Retina (tissue), 1 donor: ENCODE data around the gene MSTO1.
A peak's percentile ranks its signal among the peaks of the same experiment; 100 is the strongest.
"Not testable (repeated sequence)": the region's sequence is repeated elsewhere in the genome, so short reads cannot be mapped to it uniquely, and the experiment has no call there.

ENCODE experiments used
- DNase-seq: peaks from one replicate; pipeline ENCODE4 v3.0.0-alpha.2; 2016

The MSTO1 gene

DNA sequence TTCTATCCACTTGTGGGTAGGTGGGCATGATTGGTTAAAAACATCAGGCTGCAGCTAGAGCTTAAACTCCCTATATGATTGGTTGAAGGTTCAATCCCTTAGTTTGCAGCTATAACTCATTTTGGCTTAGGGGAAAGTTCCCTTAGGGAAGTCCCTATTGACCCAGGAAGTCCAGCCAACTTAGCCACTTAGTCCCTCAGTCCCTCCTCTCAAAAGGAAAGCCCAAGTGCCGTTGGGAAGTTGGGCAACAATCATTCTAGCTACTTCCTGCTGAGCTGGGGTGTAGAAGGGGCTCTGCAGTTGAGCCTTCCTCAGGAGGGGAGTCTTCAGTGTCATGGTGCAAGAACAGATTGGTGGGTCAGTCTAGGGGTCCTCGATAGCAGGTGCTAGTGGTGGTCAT, 12.2 kb downstream of the MSTO1 start:
- no peak for DNase-seq

DNA sequence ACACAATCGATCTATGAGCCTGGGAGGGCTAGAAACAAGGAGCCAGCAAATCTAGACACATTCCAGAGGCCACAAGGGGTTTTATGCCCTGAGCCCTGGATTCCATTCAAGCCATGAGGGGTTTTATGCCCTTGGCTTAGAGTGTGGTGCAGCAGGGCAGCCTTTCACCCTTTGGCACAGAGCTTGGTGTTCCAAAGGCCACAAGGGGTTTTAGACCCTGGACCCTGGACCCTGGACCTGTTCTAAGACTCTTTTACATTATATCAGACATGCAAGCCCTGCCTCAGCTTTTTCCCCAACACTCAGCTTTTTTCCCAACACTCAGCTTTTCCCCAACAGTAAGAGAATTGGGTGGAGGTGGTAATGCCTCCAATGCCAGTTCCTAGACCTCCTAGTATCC, 13.3 kb downstream of the MSTO1 start:
- no peak for DNase-seq

DNA sequence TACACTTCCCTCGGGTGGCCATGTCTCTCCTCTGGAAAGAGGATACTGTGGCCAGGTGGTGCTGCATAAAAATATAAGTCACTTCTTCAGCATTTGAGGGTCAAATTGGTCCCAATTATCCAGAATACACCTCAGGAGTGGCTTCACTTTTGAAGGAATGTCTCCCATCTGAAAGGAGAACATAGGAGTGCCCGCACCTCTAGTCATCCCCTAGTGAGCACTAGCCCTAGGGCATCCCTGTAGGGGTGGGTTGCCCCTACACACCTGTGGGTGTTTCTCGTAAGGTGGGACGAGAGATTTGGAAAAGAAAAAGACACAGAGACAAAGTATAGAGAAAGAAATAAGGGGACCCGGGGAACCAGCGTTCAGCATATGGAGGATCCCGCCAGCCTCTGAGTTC, 16.4 kb downstream of the MSTO1 start:
- not testable (repeated sequence) for DNase-seq

DNA sequence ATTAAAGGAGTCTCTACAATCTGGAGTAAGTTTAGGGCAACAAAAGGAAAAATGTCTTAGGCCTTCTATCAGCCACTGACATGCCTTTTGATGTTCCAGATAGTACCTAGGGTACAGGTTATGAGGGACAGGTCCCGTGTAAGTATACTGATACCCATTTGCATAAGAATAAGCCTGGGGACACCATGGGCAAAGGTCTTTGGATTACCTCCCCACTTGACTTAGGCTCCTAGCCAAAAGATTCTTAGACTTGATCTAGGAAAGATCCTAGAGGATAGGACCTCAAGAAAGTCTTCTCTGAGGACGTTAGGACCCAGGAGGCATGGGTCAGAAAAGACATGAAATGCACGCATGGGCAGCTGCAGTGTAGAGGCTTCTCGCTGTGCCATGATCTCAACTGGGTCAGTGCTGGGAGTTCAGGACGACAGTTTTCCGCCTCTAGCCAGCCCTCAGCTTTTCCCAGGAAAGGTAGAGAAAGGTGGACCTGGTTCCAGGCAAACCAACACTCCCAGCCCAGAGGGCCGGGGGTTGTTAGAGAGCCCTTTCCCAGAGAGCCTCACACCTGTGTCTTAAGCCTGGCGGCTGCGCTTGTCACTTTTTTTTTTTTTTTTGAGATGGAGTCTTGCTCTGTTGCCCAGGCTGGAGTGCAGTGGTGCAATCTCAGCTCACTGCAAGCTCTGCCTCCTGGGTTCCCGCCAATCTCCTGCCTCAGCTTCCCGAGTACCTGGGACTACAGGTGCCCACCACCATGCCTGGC, 26.6 kb downstream of the MSTO1 start:
- no peak for DNase-seq

DNA sequence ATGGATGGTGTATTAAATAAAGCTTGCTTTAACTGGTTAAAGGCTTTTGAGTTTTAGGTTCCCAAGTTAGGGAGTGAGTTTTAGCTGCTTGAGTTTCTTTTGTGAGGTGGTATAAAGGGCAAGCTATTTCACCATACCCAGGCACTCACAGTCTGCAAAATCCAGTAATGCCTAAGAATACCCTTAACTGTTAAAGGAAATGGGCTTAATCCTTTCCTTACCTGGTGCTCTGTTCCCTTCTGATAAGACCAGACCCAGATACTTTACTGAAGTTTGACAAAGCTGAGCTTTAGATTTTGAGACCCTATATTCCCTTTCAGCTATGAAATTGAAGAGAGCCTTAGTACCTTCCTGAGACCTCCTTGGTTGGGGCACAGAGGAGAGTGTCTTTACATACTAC, 30.3 kb downstream of the MSTO1 start:
- DNase-seq = no peak

DNA sequence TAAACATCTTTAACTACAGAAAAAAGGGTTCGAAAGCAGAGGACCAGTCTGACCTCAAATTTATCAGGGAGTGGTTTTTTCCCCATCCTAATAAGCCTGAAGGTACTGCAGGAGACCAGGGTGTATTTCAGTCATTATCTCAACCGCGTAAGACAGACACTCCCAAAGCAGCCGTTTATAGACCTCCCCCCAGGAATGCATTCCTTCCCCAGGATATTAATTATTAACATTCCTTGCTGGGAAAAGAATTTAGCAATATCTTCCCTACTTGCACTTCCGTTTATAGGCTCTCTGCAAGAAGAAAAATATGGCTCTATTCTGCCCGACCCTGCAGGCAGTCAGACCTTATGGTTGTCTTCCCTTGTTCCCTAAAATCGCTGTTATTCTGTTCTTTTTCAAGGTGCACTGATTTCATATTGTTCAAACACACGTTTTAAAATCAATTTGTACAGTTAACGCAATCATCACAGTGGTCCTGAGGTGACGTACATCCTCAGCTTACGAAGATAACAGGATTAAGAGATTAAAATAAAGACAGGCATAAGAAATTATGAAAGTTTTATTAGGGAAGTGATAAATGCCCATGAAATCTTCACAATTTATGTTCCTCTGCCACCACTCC, 32.7 kb downstream of the MSTO1 start:
- DNase-seq = not testable (repeated sequence)

DNA sequence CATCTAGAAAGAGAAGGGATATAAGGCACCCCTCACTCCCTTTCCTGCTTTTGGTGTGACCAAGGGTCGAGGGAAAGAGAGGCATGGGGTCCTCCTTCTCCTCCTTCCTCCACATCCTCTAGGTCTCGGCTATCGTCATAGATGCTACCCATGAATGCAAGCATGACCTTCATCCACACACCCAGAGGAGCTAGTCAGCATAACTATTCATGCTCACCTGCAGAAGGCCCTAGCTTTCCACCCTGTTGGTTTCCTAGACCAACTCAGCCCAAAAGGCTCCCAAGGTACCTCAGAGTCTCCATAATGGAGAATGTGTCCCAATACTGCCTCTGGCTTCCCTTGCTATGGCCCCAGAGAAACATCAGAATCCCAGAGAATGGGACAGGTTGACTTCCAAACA, 33.2 kb downstream of the MSTO1 start:
- no peak for DNase-seq

DNA sequence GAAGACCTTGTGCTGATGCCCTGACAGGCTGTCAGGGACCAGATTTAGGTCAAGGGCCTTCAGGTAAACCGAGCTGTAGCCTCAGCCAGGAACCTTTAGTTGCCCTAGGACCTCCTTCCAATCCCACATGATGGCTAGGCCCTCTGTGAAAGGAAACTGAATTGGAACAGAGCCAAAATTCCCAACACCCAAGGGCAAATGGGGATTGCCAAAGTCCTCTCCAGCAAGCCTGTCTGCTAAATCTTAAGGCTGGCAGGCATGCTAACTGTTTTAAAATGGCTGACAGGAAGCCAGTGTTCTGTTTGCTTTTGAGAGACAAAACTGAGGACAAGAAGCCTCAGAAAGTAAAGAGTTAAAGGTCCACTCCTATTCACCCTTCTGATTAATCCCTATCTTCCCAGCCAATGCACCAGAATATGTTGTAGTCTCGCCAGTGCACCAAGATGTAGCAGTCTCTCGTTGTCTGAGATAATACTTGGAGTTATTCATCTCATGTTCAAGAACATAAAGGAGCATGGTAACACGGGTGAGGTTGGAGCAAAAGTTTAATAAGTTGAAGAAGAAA, 35.1 kb downstream of the MSTO1 start:
- DNase-seq = no peak

DNA sequence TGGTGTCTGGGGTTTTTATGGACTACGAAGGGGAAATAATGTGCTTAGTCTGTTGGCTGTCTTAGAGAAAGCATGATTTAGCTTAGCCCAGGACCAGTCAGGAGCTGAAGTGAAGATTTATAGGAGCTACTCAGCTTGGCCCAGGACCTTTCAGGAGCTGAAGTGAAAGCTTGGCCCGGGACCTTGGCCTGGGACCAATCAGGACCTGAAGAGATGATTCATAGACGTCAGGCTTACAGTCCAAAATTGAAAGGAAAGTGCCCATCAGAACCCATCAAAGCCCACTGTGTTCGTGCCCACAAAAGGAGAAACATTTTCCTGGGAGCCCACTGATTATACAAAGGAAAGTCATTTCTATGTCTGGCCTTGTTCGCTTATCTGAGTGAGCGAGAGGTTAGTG, 35.6 kb downstream of the MSTO1 start:
- no peak for DNase-seq

DNA sequence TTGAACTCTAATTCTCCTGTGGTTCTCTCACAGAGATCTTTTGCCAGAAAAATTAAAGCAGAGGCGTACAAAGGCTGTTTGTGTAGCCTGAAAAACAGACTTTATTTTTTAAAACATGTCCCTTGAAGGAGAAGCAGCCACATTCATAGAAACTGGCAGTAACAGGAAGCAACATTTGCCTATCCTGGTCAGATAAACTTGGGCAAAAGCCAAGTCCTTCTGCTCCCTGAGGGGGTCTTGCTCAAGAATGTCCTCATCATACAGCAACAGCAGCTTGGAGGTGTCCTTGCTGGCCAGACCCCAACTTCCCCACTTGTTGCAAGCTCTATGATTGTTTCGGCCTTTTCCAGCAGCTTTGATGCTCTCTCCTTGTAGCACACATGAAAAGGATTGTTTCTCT, 36.3 kb downstream of the MSTO1 start:
- no peak for DNase-seq

DNA sequence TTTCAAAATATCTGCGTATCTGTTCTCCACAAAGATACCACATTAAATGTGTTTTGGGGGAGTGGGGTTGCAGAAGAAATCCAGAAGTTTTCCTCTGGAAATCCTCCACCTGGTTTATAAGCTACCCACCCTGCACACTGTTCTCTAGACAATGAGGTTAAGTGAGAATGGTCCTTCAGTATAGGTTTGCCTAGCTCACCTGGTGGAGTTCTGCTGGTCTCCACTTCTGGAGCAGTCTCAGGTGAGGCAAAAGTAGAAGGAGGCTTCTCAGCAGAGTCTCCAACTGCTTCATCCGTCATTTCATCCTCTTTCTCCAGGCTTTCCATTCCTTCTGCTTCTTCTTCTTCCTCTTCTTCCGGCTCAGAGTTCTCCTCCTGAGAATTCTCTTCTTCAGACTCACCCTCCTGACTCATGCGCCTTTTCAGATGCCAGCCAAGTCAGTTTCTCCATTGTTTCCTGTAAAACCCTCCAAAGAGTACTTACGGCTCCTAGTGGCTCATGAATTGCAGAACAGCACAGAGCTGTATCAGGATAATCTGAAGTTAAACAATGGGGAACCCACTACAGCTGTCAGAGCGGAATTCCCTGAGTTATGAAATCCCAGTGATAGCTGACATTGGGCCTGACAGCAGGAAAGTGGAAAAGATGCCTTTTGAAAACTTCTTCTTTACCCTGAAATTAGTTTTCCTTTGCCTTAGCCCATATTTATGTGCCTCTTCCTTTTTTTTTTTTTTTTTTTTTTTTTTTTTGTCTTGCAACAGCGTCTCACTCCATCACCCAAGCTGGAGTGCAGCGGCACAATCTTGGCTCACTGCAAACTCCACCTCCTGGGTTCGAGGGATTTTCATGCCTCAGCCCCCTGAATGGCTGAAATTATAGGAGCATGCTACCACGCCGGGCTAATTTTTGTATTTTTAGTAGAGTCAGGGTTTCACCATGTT, 38.5 kb downstream of the MSTO1 start:
- DNase-seq = peak; percentile 15

DNA sequence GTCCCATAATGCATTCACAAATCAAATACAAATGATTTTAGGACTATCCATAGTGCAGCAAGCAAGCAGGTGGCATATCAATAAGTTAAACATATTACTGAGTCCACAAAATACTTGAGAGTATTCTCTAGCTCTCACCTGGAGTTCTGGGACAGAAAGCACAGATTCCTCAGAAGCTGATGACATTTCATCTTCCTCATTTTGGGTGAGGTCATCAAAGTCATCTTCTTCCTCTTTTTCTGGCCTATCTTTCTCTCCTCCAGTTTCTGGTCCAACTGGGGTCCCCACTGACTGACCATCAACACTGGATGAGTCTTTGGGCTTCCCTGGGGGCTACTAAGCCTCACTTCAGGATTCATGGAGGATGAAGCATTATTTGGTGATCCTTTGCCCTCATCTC, 39.7 kb downstream of the MSTO1 start:
- DNase-seq = no peak

DNA sequence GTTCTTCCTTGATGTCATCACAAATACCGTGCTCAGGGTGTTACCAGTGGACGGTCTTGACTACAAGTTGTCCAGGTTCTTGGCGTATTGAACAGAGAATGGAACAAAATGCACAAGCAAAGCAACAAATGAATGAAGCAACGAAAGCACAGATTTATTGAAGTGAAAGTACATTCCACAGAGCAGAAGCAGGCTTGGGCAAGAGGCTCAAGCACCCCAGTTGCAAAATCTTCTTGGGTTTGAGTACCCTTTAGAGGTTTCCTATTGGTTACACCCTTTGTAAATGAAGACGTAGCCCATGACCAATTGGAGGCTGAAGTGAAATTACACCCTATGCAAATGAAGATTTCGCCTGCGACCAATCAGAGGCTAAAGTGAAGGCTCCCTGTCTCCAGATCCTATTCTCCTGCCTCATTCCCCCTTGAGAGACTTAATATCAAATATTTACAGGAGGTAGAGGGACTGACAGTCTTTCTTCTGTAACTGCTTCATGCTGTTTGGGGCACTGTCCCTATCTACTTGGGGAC, 40.3 kb downstream of the MSTO1 start:
- DNase-seq = no peak

DNA sequence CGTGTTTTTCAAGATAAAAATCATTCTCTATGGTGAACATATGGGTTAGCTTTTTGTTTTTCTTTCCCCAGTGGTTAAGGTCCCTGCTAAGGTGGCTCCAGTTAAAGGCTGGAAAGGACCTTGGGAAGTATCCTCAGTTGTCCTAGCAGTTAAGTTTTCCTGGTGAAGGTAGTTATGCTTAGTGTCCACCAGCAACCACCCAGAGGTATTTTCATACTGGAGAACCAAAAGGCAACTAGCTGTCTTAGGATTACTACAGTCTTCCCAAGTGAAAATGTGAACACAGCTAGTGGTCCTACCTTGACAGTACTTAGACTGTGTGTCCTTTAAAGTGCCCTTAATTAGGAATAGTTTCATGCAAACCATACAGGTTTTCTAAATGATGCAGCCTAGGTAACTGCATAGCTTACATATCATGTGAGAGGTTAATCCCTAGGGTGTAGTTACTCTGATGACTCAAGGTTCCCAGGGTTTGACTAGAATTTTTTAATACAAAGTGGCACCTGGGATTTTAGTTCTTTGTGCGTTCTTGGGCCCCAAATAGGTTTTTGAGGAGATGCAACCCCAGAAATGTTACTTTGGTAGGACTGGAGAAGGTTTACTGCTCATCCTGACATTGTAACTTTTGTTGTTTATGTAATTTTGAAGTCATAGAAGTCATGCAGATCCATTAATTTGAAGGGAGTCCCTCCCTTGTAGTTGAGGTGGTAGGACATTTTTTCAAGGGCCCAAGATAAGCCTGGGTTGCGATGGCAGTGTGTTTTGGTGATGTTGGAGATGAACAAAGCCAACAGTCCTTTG, 42.0 kb downstream of the MSTO1 start:
- no peak for DNase-seq

DNA sequence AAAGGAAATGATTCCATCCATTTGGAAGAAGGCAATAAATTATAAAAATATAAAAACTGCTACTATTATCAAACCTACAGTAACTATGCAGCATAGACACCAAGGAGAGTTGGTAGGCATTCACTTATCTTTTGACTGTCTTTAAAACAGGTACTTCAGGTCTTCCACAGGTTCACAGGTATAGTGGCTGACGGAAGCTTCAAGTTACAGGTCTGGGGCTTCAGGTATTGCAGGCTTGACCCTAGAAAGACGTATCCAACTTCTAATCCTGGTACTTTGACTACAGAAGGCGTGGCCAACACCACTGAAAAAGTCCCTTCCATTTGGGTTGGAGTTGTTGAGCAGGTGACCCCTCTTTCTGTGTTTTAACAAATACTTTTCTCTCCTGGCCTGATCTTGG, 42.9 kb downstream of the MSTO1 start:
- DNase-seq = no peak

DNA sequence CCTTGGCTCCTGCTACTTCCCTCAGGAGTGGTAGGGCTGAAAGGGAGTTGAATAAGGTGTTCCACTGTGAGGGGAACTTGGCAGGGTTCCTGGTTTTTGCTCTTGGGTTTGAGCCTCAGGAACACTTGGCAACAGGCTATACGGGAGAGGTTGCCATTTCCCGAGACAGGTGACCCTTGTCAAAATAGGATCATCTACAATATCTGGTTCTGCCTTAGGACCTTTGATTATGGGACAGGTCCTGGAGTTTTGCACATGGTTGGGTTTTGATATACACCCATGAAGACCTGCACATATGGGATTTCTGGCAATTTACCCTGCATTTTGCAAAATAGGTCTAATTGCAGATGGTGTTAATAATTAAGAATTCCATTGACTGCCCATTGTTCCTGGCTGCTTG, 47.4 kb downstream of the MSTO1 start:
- no peak for DNase-seq

DNA sequence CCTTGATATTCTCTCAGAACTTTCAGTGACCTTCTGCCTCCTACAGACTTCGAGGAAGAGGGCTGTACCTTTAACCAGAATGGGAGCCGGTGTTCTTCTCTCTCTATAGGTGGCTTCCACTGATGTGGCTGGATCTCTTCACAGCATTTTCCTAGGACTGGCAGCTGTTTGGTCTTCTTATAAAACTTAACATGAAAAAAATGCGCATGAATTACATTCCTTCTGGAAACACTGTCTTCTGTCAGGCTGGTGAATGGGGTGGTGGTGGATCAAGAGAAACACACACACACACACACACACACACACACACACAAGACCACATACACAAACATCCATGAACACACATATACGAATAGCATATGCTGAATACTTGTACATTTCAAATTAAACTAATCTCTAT, 51.2 kb downstream of the MSTO1 start:
- DNase-seq = not testable (repeated sequence)
